Right lobe of liver (tissue), 6 donors: ENCODE measurements around the gene PAAF1. TPM values are rescaled to one million over a fixed set of nuclear protein-coding genes. Genes with fewer than 3 reads are reported as not detected.
"Not testable (repeated sequence)": the region's sequence is repeated elsewhere in the genome, so short reads cannot be mapped to it uniquely, and the experiment has no call there.

Experiments
- ATAC-seq, 4 donors: fragments of 200-7000 bp; cut with Tn5 transposase; one replicate each; pipeline ENCODE4 v1.9.1; 2020; ENCODE audit warnings: mild to moderate bottlenecking in 4 of 4, moderate library complexity in 4 of 4
- DNase-seq, 3 donors: peaks; one replicate each; pipeline ENCODE4 v3.0.0-alpha.2; 2020
- H3K27ac ChIP-seq, 3 donors: fragments of 200-600 bp; one replicate each; pipeline ENCODE4 v1.8.0; 2022
- H3K27me3 ChIP-seq, 2 donors: fragments of 200-600 bp; one replicate each; pipeline ENCODE4 v1.8.0; 2022
- H3K36me3 ChIP-seq, 4 donors: fragments of 200-600 bp; sonication (generic) in 1 of 4; one replicate each; pipeline versions ENCODE4 v1.5.1 to v1.8.0; 2017 to 2022; ENCODE audit warnings: control low read depth in 1 of 4
- H3K4me1 ChIP-seq, 4 donors: fragments of 200-600 bp; sonication (generic) in 1 of 4; one replicate each; pipeline versions ENCODE4 v1.5.1 to v1.8.0; 2017 to 2022; ENCODE audit warnings: control low read depth in 1 of 4
- H3K4me3 ChIP-seq, 3 donors: fragments of 200-600 bp; one replicate each; pipeline ENCODE4 v1.8.0; 2022
- H3K9me3 ChIP-seq, 4 donors: fragments of 200-600 bp; sonication (generic) in 1 of 4; one replicate each; pipeline versions ENCODE4 v1.5.1 to v1.8.0; 2017 to 2022; ENCODE audit warnings: control low read depth in 1 of 4
- POLR2A ChIP-seq: fragments of 450-650 bp; IDR thresholded peaks from one replicate; pipeline ENCODE4 v1.6.1; 2017; ENCODE audit warnings: antibody characterized with exemption, mild to moderate bottlenecking
- WGBS: methylation state at CpG from one replicate; pipeline ENCODE4 v1.1.6; 2018; ENCODE audit warnings: low coverage, low lambda C conversion rate; ENCODE audit not compliant: insufficient coverage; ENCODE audit errors: missing lambda C conversion rate; 5-methylcytosine and 5-hydroxymethylcytosine counted together
- intact Hi-C, 2 donors: fragments of 100-400 bp; cut with DNase I; formaldehyde crosslinking; loops; one replicate each; pipeline versions ENCODE4 v1.11.2 to v1.14.1; 2022
- total RNA-seq, 6 experiments: library from RNA; depleted of rRNA in 2 of 6; stranded (reverse); fragments of >200 nt in 2 of 6; fragmentation: NEBNext Ultra II Directional in 3 of 6; extraction: Animal tissue kit (Norgen Biotek cat#: 25700) in 3 of 6; gene quantifications; one replicate each; pipeline versions ENCODE4 v1.1.0 to v1.2.4, GENCODE V29; 2016 to 2023
- TF ChIP-seq, protein P1 (sequence below), 4 donors: fragments of 200-600 bp in 3 of 4; fragments of 450-650 bp in 1 of 4; IDR thresholded peaks; one replicate each; pipeline versions ENCODE4 v1.5.1 to v1.8.0; 2016 to 2022; ENCODE audit warnings: antibody characterized with exemption in 4 of 4, mild to moderate bottlenecking in 2 of 4
- donor health status: DM: no; HTN: yes; CAD: no.
- donor health status: DM: no; HTN: no; CAD: no.
- donor health status: DM: no; HTN: no; CAD: no.
- donor health status: DM: no; HTN: yes; CAD: no.
- donor health status: DM: no; HTN: yes; CAD: no.

Gene PAAF1
- total RNA-seq, 6 experiments from 2014 or later, result 7.4 to 15.4 (median 9.1) TPM

DNA sequence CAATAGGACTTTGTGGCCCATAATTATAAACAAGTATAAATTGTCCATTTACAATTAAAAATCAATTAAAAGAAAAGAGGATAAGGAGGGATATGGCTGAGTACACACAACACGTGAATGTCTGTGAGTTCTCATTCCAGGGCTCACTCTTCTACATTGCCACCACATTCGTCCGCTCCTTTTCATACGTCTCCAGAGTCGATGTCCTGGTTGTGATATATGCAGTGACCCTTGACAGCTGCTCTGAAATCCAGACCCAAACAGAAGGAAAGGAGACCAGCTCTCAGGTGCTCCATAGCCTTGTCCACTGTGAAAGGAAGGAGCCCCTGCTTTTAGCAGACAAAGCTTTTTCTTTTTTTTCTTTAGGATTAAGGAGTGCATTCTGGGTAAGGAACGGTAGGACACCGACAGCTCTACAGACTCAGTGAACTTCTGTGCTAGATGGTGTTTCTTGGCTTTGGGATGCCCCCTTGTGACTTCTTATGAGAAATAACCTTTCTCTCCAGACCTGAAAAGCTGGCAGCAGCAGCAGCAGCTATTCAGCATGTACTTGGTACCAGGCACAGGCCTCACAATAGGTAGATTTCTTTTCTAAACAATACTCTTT, 54.3 kb downstream of the PAAF1 start:
- Histone ChIP-seq H3K27me3 (no peaks in the 10 kb centered on the region), H3K4me3 (no peak overlapping the region), H3K27ac (no peak overlapping the region), H3K9me3 (no peaks in the 10 kb centered on the region), H3K4me1 (no peaks in the 10 kb centered on the region), H3K36me3 (peaks cover 0 to 60% (median 8%) of the 10 kb centered on the region in 4 donors)
- intact Hi-C loops, result no loop called here
- ATAC-seq, result peak; percentile 71 to 80 (median 74)
- WGBS, result 63% methylated on average over 7 of the region's 7 CpGs
- TF ChIP-seq, protein P1, sequence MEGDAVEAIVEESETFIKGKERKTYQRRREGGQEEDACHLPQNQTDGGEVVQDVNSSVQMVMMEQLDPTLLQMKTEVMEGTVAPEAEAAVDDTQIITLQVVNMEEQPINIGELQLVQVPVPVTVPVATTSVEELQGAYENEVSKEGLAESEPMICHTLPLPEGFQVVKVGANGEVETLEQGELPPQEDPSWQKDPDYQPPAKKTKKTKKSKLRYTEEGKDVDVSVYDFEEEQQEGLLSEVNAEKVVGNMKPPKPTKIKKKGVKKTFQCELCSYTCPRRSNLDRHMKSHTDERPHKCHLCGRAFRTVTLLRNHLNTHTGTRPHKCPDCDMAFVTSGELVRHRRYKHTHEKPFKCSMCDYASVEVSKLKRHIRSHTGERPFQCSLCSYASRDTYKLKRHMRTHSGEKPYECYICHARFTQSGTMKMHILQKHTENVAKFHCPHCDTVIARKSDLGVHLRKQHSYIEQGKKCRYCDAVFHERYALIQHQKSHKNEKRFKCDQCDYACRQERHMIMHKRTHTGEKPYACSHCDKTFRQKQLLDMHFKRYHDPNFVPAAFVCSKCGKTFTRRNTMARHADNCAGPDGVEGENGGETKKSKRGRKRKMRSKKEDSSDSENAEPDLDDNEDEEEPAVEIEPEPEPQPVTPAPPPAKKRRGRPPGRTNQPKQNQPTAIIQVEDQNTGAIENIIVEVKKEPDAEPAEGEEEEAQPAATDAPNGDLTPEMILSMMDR (IDR thresholded peaks at IDR 0.05), result peak; percentile 11 to 32 (median 28)
- no peak for TF ChIP-seq POLR2A
- no peak for DNase-seq

DNA sequence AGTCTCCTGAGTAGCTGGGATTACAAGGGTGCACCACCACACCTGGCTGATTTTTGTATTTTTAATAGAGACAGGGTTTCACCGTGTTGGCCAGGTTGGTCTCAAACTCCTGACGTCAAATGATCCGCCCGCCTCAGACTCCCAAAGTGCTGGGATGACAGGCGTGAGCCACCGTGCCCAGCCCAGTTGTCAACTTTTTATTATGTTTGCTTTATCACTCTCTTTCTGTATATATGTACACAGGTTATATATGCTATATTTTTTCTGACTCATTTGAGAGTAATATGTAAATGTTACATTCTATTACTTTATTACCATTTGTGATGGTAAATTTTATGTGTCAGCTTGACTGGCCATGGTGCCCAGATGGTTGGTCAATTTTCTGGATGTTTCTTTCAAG, 55.2 kb downstream of the PAAF1 start:
- Histone ChIP-seq H3K9me3 (no peaks in the 10 kb centered on the region), H3K27ac (no peak overlapping the region), H3K4me1 (no peaks in the 10 kb centered on the region), H3K27me3 (no peaks in the 10 kb centered on the region), H3K36me3 (peaks cover 0 to 54% (median 8%) of the 10 kb centered on the region in 4 donors), H3K4me3 (no peak overlapping the region)
- DNase-seq, result no peak
- intact Hi-C loops, result no loop called here
- WGBS, result 100% methylated on average over 3 of the region's 6 CpGs
- no peak for TF ChIP-seq POLR2A
- TF ChIP-seq, protein P1 (IDR thresholded peaks at IDR 0.05), result no peak
- ATAC-seq, result no peak

DNA sequence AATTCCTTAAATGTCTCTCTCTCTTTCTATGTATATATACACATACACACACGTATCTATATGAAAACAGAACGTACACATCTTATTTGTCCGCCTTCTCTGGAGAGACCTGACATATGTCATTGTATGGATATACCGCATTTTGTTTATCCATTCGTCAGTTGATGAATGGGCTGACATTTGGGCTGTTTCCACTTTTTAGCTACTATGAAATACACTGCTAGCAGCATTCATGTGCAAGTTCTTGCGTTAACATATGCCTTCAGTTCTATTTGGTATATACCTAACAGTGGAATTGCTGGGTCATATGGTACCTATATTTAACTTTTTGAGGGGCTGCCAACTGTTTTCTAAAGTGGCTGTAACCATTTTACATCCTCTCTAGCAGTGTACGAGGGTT, 56.0 kb downstream of the PAAF1 start:
- 91% methylated on average over 7 of the region's 7 CpGs for WGBS
- intact Hi-C loops, result no loop called here
- no peak for ATAC-seq
- no peaks in the 10 kb centered on the region for H3K27me3 ChIP-seq
- no peak for DNase-seq
- TF ChIP-seq, protein P1 (IDR thresholded peaks at IDR 0.05), result no peak
- no peak for TF ChIP-seq POLR2A
- peaks cover 0 to 46% (median 5%) of the 10 kb centered on the region in 4 donors for H3K36me3 ChIP-seq
- no peak overlapping the region for H3K4me3 ChIP-seq
- no peaks in the 10 kb centered on the region for H3K4me1 ChIP-seq
- no peaks in the 10 kb centered on the region for H3K9me3 ChIP-seq
- no peak overlapping the region for H3K27ac ChIP-seq

DNA sequence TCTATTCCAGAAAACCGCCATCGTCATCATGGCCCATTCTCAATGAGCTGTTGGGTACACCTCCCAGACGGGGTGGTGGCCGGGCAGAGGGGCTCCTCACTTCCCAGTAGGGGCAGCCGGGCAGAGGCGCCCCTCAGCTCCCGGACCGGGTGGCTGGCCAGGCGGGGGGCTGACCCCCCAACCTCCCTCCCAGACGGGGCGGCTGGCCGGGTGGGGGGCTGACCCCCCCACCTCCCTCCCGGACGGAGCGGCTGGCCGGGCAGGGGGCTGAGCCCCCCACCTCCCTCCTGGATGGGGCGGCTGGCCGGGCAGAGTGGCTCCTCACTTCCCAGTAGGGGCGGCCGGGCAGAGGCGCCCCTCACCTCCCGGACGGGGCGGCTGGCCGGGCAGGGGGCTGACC, 59.2 kb downstream of the PAAF1 start:
- intact Hi-C loops, ATAC-seq, H3K27me3 ChIP-seq, H3K9me3 ChIP-seq, H3K4me3 ChIP-seq, H3K4me1 ChIP-seq, DNase-seq, H3K27ac ChIP-seq: not testable (repeated sequence)
- WGBS, result no CpG with 5 or more reads among the region's 25 CpGs
- H3K36me3 ChIP-seq, result peaks cover 0 to 21% (median under 1%) of the 10 kb centered on the region in 4 donors

DNA sequence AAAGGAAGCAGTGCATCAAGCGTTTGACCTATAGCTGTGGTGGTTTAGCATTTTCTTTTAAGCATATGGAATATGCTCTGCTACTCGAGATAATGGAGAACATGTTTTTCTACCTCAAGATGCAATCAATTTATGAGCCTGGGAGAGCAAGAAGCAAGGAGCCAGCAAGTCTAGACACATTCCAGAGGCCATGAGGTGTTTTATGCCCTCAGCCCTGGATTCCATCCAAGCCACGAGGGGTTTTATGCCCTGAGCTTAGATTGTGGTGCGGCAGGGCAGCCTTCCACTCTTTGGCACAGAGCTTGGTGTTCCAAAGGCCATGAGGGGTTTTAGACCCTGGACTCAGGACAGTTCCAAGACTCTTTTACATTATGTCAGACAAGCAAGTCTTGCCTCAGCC, 62.3 kb downstream of the PAAF1 start:
- Histone ChIP-seq H3K27ac (no peak overlapping the region), H3K9me3 (no peaks in the 10 kb centered on the region), H3K4me3 (no peak overlapping the region), H3K27me3 (no peaks in the 10 kb centered on the region), H3K4me1 (no peaks in the 10 kb centered on the region), H3K36me3 (peaks cover 0 to 3% (median 0%) of the 10 kb centered on the region in 4 donors)
- intact Hi-C loops, result no loop called here
- DNase-seq, result no peak
- TF ChIP-seq POLR2A, result no peak
- TF ChIP-seq, protein P1 (IDR thresholded peaks at IDR 0.05), result no peak
- WGBS, result 67% methylated on average over 2 of the region's 4 CpGs
- no peak for ATAC-seq
